Liver (tissue), 9 donors: ENCODE results near the gene ERFE. TPM values are rescaled to one million over a fixed set of nuclear protein-coding genes. Genes with fewer than 3 reads are reported as not detected.

Experiments
- DNase-seq: peaks from one replicate; pipeline ENCODE4 v3.0.0-alpha.2; 2017; ENCODE audit warnings: low spot score
- H3K27ac ChIP-seq, 2 donors: one replicate each; pipeline ENCODE4 v1.7.0; 2013; ENCODE audit warnings: inconsistent platforms in 2 of 2, low read length in 2 of 2, control low read depth in 1 of 2, low read depth in 1 of 2, mild to moderate bottlenecking in 1 of 2
- H3K27me3 ChIP-seq, 4 donors: one replicate each; pipeline versions ENCODE4 v1.6.1 to v1.7.0; 2013; ENCODE audit warnings: low read length in 3 of 4, inconsistent platforms in 1 of 4, mild to moderate bottlenecking in 1 of 4, moderate library complexity in 1 of 4; ENCODE audit not compliant: control insufficient read depth in 4 of 4, insufficient read depth in 4 of 4
- H3K36me3 ChIP-seq, 4 donors: one replicate each; pipeline versions ENCODE4 v1.6.1 to v1.7.0; 2013; ENCODE audit warnings: low read length in 3 of 4, mild to moderate bottlenecking in 3 of 4, low read depth in 1 of 4, moderate library complexity in 1 of 4; ENCODE audit not compliant: control insufficient read depth in 4 of 4, insufficient read depth in 3 of 4
- H3K4me1 ChIP-seq, 4 donors: one replicate each; pipeline versions ENCODE4 v1.6.1 to v1.7.0; 2013; ENCODE audit warnings: low read length in 3 of 4, mild to moderate bottlenecking in 3 of 4, moderate library complexity in 1 of 4; ENCODE audit not compliant: control insufficient read depth in 4 of 4, insufficient read depth in 4 of 4
- H3K4me3 ChIP-seq, 3 donors: one replicate each; pipeline versions ENCODE4 v1.6.1 to v1.7.0; 2013; ENCODE audit warnings: low read length in 3 of 3, control low read depth in 1 of 3, low read depth in 1 of 3, mild to moderate bottlenecking in 1 of 3
- H3K9ac ChIP-seq, 2 donors: one replicate each; pipeline ENCODE4 v1.7.0; 2013; ENCODE audit warnings: low read length in 2 of 2, mild to moderate bottlenecking in 2 of 2, moderate library complexity in 2 of 2, control low read depth in 1 of 2, low read depth in 1 of 2
- H3K9me3 ChIP-seq, 4 donors: one replicate each; pipeline versions ENCODE4 v1.6.1 to v1.7.0; 2013; ENCODE audit warnings: low read length in 3 of 4; ENCODE audit not compliant: control insufficient read depth in 4 of 4
- EGR1 ChIP-seq, 2 donors: IDR thresholded peaks; 2 replicates each; pipeline ENCODE4 v1.6.1; 2016 to 2018; ENCODE audit warnings: antibody characterized with exemption in 2 of 2, low read depth in 2 of 2
- FOXA1 ChIP-seq: IDR thresholded peaks from 2 replicates; pipeline ENCODE4 v1.6.1; 2016; ENCODE audit warnings: antibody characterized with exemption
- FOXA2 ChIP-seq: IDR thresholded peaks from 2 replicates; pipeline ENCODE4 v1.6.1; 2016; ENCODE audit warnings: antibody characterized with exemption
- GABPA ChIP-seq, 2 donors: IDR thresholded peaks in 1 of 2; conservative IDR thresholded peaks in 1 of 2; 2 replicates each; pipeline ENCODE4 v1.6.1; 2016; ENCODE audit warnings: antibody characterized with exemption in 2 of 2, mild to moderate bottlenecking in 1 of 2, moderate library complexity in 1 of 2
- HNF4A ChIP-seq, 2 donors: conservative IDR thresholded peaks; 2 replicates each; pipeline ENCODE4 v1.6.1; 2016; ENCODE audit warnings: antibody characterized with exemption in 2 of 2, mild to moderate bottlenecking in 2 of 2
- HNF4G ChIP-seq: IDR thresholded peaks from 2 replicates; pipeline ENCODE4 v1.6.1; 2016; ENCODE audit warnings: antibody characterized with exemption
- JUND ChIP-seq, 2 donors: IDR thresholded peaks; 2 replicates each; pipeline ENCODE4 v1.6.1; 2016; ENCODE audit warnings: antibody characterized with exemption in 2 of 2
- MAX ChIP-seq: IDR thresholded peaks from 2 replicates; pipeline ENCODE4 v1.6.1; 2016; ENCODE audit warnings: antibody characterized with exemption
- NR2F2 ChIP-seq: IDR thresholded peaks from 2 replicates; pipeline ENCODE4 v1.6.1; 2016; ENCODE audit warnings: antibody characterized with exemption
- RAD21 ChIP-seq, 2 donors: IDR thresholded peaks; 2 replicates each; pipeline ENCODE4 v1.6.1; 2016; ENCODE audit warnings: antibody characterized with exemption in 2 of 2, mild to moderate bottlenecking in 2 of 2
- RXRA ChIP-seq, 2 donors: IDR thresholded peaks; 2 replicates each; pipeline ENCODE4 v1.6.1; 2017 to 2018; ENCODE audit warnings: antibody characterized with exemption in 2 of 2, mild to moderate bottlenecking in 1 of 2
- SP1 ChIP-seq: IDR thresholded peaks from 2 replicates; pipeline ENCODE4 v1.6.1; 2018; ENCODE audit warnings: antibody characterized with exemption, mild to moderate bottlenecking
- TAF1 ChIP-seq: conservative IDR thresholded peaks from 2 replicates; pipeline ENCODE4 v1.6.1; 2016; ENCODE audit warnings: antibody characterized with exemption, mild to moderate bottlenecking
- YY1 ChIP-seq: IDR thresholded peaks from 2 replicates; pipeline ENCODE4 v1.6.1; 2016; ENCODE audit warnings: antibody characterized with exemption, mild to moderate bottlenecking
- WGBS: extraction: QIAGEN DNeasy Blood & Tissue Kit; methylation state at CpG from one replicate; pipeline ENCODE4 v1.1.7; 2013; 5-methylcytosine and 5-hydroxymethylcytosine counted together
- polyA plus RNA-seq, 2 donors: library from polyadenylated mRNA; stranded (reverse) in 1 of 2; unstranded in 1 of 2; fragments of 200-250 nt in 1 of 2; fragments of >200 nt in 1 of 2; fragmentation: Nextera tagmentation in 1 of 2; extraction: Ambion mirVana in 1 of 2; gene quantifications; one replicate each; pipeline versions ENCODE4 v1.2.1 to v1.2.3, GENCODE V29; 2013 to 2015
- total RNA-seq, 2 donors: library from RNA; depleted of rRNA; stranded (reverse); fragments of >200 nt; gene quantifications; one replicate each; pipeline ENCODE4 v1.2.3, GENCODE V29; 2014
- TF ChIP-seq, protein P1 (sequence below): IDR thresholded peaks from 2 replicates; pipeline ENCODE4 v1.6.1; 2016; ENCODE audit warnings: antibody characterized with exemption
- TF ChIP-seq, protein P2 (sequence below): fragments of 150-350 bp; IDR thresholded peaks from 2 replicates; pipeline ENCODE4 v1.5.1; 2017; ENCODE audit warnings: improper control_type of control experiment, low read depth, low read length; ENCODE audit not compliant: missing input control
- TF ChIP-seq, protein P3 (sequence below): IDR thresholded peaks from 2 replicates; pipeline ENCODE4 v1.6.1; 2016; ENCODE audit warnings: antibody characterized with exemption, mild to moderate bottlenecking
- TF ChIP-seq, protein P4 (sequence below): IDR thresholded peaks from 2 replicates; pipeline ENCODE4 v1.6.1; 2016; ENCODE audit warnings: antibody characterized with exemption
- donor health status: healthy.
- donor health status: healthy.
- donor health status: healthy.
- donor health status: healthy.
- donor health status: healthy.

ERFE gene
- total and polyA plus RNA-seq, 4 donors, result 0.17 to 14.0 TPM; not detected in 2

GRCh38 chr2:238123991-238124470, 34.7 kb upstream of the ERFE start:
- DNase-seq, result no peak
- Histone ChIP-seq H3K9me3 (no peaks in the 10 kb centered on the region), H3K4me1 (no peaks in the 10 kb centered on the region), H3K27ac (no peak overlapping the region), H3K4me3 (no peak overlapping the region), H3K9ac (no peak overlapping the region), H3K36me3 (no peaks in the 10 kb centered on the region), H3K27me3 (no peaks in the 10 kb centered on the region)
- TF ChIP-seq MAX (no peak), EGR1 (IDR thresholded peaks at IDR 0.05; ENCODE audit: low read depth in 2 of 2) (no peak), HNF4G (no peak), RXRA (IDR thresholded peaks at IDR 0.05) (no peak), NR2F2 (no peak), JUND (IDR thresholded peaks at IDR 0.05) (no peak), GABPA (IDR thresholded peaks at IDR 0.05 in 1 of 2, conservative IDR thresholded peaks at IDR 0.05 in 1 of 2) (no peak), RAD21 (IDR thresholded peaks at IDR 0.05) (no peak), YY1 (no peak), SP1 (no peak), FOXA1 (no peak), TAF1 (no peak)
- TF ChIP-seq, protein P1, sequence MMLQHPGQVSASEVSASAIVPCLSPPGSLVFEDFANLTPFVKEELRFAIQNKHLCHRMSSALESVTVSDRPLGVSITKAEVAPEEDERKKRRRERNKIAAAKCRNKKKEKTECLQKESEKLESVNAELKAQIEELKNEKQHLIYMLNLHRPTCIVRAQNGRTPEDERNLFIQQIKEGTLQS, result no peak
- TF ChIP-seq, protein P2, sequence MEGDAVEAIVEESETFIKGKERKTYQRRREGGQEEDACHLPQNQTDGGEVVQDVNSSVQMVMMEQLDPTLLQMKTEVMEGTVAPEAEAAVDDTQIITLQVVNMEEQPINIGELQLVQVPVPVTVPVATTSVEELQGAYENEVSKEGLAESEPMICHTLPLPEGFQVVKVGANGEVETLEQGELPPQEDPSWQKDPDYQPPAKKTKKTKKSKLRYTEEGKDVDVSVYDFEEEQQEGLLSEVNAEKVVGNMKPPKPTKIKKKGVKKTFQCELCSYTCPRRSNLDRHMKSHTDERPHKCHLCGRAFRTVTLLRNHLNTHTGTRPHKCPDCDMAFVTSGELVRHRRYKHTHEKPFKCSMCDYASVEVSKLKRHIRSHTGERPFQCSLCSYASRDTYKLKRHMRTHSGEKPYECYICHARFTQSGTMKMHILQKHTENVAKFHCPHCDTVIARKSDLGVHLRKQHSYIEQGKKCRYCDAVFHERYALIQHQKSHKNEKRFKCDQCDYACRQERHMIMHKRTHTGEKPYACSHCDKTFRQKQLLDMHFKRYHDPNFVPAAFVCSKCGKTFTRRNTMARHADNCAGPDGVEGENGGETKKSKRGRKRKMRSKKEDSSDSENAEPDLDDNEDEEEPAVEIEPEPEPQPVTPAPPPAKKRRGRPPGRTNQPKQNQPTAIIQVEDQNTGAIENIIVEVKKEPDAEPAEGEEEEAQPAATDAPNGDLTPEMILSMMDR, result no peak
- TF ChIP-seq, protein P3, sequence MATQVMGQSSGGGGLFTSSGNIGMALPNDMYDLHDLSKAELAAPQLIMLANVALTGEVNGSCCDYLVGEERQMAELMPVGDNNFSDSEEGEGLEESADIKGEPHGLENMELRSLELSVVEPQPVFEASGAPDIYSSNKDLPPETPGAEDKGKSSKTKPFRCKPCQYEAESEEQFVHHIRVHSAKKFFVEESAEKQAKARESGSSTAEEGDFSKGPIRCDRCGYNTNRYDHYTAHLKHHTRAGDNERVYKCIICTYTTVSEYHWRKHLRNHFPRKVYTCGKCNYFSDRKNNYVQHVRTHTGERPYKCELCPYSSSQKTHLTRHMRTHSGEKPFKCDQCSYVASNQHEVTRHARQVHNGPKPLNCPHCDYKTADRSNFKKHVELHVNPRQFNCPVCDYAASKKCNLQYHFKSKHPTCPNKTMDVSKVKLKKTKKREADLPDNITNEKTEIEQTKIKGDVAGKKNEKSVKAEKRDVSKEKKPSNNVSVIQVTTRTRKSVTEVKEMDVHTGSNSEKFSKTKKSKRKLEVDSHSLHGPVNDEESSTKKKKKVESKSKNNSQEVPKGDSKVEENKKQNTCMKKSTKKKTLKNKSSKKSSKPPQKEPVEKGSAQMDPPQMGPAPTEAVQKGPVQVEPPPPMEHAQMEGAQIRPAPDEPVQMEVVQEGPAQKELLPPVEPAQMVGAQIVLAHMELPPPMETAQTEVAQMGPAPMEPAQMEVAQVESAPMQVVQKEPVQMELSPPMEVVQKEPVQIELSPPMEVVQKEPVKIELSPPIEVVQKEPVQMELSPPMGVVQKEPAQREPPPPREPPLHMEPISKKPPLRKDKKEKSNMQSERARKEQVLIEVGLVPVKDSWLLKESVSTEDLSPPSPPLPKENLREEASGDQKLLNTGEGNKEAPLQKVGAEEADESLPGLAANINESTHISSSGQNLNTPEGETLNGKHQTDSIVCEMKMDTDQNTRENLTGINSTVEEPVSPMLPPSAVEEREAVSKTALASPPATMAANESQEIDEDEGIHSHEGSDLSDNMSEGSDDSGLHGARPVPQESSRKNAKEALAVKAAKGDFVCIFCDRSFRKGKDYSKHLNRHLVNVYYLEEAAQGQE, result no peak
- 85% methylated on average over 14 of the region's 14 CpGs for WGBS

GRCh38 chr2:238124488-238125126, 34.2 kb upstream of the ERFE start:
- no peaks in the 10 kb centered on the region for H3K36me3 ChIP-seq

More at GRCh38 chr2:238124488-238125126, 34.2 kb upstream of the ERFE start:
- 87% methylated on average over 19 of the region's 19 CpGs for WGBS
- Histone ChIP-seq H3K9me3 (no peaks in the 10 kb centered on the region), H3K4me1 (no peaks in the 10 kb centered on the region), H3K9ac (no peak overlapping the region), H3K27ac (no peak overlapping the region), H3K4me3 (no peak overlapping the region), H3K27me3 (no peaks in the 10 kb centered on the region)
- DNase-seq, result no peak
- no peak for TF ChIP-seq FOXA1
- TF ChIP-seq EGR1 (IDR thresholded peaks at IDR 0.05; ENCODE audit: low read depth in 2 of 2), result no peak
- TF ChIP-seq HNF4A (conservative IDR thresholded peaks at IDR 0.05), result no peak
- TF ChIP-seq FOXA2, result no peak
- TF ChIP-seq, protein P2, result no peak
- TF ChIP-seq MAX, result no peak
- no peak for TF ChIP-seq JUND (IDR thresholded peaks at IDR 0.05)
- TF ChIP-seq, protein P4, sequence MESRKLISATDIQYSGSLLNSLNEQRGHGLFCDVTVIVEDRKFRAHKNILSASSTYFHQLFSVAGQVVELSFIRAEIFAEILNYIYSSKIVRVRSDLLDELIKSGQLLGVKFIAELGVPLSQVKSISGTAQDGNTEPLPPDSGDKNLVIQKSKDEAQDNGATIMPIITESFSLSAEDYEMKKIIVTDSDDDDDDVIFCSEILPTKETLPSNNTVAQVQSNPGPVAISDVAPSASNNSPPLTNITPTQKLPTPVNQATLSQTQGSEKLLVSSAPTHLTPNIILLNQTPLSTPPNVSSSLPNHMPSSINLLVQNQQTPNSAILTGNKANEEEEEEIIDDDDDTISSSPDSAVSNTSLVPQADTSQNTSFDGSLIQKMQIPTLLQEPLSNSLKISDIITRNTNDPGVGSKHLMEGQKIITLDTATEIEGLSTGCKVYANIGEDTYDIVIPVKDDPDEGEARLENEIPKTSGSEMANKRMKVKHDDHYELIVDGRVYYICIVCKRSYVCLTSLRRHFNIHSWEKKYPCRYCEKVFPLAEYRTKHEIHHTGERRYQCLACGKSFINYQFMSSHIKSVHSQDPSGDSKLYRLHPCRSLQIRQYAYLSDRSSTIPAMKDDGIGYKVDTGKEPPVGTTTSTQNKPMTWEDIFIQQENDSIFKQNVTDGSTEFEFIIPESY, result no peak
- TF ChIP-seq RAD21 (IDR thresholded peaks at IDR 0.05), result no peak
- TF ChIP-seq RXRA (IDR thresholded peaks at IDR 0.05), result no peak
- TF ChIP-seq, protein P1, result no peak
